ENCODE results near the gene KIFC3. TPM values are rescaled to one million over a fixed set of nuclear protein-coding genes. Genes with fewer than 3 reads are reported as not detected.

The KIFC3 gene
- total and polyA plus RNA-seq, 7 donors, result 3.1 to 17.8 (median 6.6) TPM

DNA sequence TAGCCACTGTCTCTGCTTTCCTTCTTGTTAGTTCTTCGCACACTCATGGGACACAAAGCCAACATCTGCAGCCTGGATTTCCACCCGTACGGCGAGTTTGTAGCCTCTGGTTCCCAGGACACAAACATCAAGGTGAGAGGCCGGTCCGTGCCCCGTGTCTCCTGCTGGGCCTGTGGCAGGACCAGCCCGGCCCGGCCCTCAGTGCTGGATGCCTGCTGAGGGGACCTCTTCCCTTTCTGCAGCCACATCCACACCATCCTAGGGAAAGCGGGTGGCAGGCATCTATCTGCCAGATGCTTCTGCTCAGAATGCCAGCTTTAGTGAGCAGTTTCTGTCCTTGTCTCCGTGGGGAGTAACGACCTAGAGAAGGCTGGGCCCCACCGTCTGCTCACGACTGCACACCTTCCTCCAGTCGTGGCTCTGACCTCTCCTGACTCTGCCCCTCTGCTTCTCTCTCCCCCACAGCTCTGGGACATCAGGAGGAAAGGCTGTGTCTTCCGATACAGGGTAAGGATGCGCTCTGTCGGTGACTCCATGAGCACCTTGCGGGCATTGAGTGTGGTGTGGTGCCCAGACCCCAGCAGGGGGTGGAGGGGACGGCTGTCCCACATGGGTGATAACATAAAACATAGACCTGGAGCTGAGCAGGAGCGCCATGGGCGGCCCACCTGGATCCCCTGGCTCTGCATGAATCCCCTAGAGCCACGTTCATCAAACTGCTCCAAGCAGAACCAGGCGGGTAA lies 51.3 kb downstream of the KIFC3 start:
- TF ChIP-seq, protein P1, sequence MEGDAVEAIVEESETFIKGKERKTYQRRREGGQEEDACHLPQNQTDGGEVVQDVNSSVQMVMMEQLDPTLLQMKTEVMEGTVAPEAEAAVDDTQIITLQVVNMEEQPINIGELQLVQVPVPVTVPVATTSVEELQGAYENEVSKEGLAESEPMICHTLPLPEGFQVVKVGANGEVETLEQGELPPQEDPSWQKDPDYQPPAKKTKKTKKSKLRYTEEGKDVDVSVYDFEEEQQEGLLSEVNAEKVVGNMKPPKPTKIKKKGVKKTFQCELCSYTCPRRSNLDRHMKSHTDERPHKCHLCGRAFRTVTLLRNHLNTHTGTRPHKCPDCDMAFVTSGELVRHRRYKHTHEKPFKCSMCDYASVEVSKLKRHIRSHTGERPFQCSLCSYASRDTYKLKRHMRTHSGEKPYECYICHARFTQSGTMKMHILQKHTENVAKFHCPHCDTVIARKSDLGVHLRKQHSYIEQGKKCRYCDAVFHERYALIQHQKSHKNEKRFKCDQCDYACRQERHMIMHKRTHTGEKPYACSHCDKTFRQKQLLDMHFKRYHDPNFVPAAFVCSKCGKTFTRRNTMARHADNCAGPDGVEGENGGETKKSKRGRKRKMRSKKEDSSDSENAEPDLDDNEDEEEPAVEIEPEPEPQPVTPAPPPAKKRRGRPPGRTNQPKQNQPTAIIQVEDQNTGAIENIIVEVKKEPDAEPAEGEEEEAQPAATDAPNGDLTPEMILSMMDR (IDR thresholded peaks at IDR 0.05), result no peak
- peaks cover 0 to 42% of the 10 kb centered on the region in 2 donors for H3K36me3 ChIP-seq (ENCODE audit: insufficient read depth in 1 of 2, low read depth in 1 of 2)
- H3K9me3 ChIP-seq, result no peaks in the 10 kb centered on the region
- WGBS, 3 donors, result 90 to 94% (median 90%) methylated on average over 24 of the region's 24 CpGs
- H3K27ac ChIP-seq, result no peak overlapping the region
- H3K4me1 ChIP-seq, result no peaks in the 10 kb centered on the region
- DNase-seq, result peak in 1 of 2 donors; percentile 41
- ATAC-seq, result no peak
- H3K27me3 ChIP-seq (ENCODE audit: insufficient read depth in 3 of 3, low read length in 2 of 3), result no peaks in the 10 kb centered on the region
- intact Hi-C loops (cut with DNase I), result loop anchor here in 1 of 2 donors (10.0 kb wide), 1 partner anchor 254 kb away; the partner anchor contains the start of genes USB1 and ZNF319
- H3K4me3 ChIP-seq, result no peak overlapping the region

DNA sequence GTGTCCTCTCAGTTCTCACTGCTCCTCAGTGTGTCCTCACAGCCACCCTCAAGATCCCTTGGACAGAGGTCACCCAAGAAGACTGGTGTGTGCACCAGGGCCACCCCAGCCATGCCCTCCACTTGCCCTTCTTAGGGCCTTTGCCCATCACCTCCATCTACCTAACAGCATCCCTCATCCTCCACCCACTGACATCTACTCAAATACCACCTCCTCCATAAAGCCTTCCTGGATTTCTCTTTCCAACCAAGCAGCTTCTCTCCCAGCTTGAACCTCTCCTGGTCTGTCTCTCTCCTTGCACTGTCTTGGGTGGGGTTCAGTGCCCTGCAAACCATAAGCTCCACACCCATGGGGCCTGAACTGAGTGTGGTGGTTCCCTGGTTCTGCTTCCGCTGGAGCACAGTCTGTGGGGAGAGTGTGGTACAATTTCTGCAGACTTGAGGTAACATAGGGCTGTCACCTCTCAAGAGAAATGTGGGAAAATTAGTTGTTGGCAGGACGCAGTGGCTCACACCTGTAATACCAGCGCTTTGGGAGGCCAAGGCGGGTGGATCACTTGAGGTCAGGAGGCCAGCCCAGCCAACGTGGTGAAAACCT lies 52.3 kb downstream of the KIFC3 start:
- WGBS, 3 donors, result 87 to 88% (median 88%) methylated on average over 5 of the region's 5 CpGs
- Histone ChIP-seq H3K27ac (no peak overlapping the region), H3K36me3 (ENCODE audit: insufficient read depth in 1 of 2, low read depth in 1 of 2) (peaks cover 0 to 33% of the 10 kb centered on the region in 2 donors), H3K9me3 (no peaks in the 10 kb centered on the region), H3K4me1 (no peaks in the 10 kb centered on the region), H3K4me3 (no peak overlapping the region), H3K27me3 (ENCODE audit: insufficient read depth in 3 of 3, low read length in 2 of 3) (no peaks in the 10 kb centered on the region)
- TF ChIP-seq, protein P1 (IDR thresholded peaks at IDR 0.05), result no peak
- ATAC-seq (no peak), DNase-seq (peak in 1 of 2 donors; percentile 33)
- intact Hi-C loops (cut with DNase I), result loop anchor here in 1 of 2 donors (10.0 kb wide), 1 partner anchor 255 kb away; the partner anchor contains the start of genes USB1 and ZNF319

DNA sequence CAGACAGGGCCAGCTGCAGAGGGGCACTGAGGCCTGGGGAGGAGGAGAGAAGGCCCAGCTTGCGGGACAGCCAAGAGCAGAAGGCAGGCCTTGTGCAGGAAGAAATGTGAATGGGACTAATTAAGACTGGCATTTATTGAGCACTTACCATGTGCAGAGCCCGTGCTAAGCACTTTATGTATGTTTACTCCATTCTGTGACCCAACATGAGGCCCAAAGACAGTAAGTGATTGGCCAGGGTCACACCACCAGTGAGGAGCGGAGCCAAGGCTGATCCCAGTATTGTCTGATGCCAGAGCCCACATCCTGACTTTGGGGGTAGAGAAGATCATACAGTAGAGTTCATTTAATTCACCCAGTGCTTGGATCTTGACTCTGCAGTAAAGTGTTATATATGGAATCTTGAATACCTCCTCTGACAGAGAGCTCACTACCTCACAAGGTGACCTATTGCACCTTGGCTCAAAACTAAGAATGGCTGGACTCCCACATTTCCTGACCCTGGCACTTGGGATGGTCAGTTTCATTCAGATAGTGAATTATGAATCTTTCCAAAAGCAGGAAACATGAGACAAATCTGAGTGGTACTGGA lies 53.1 kb downstream of the KIFC3 start:
- Histone ChIP-seq H3K4me1 (no peaks in the 10 kb centered on the region), H3K27me3 (ENCODE audit: insufficient read depth in 3 of 3, low read length in 2 of 3) (no peaks in the 10 kb centered on the region), H3K4me3 (no peak overlapping the region), H3K27ac (no peak overlapping the region), H3K36me3 (ENCODE audit: insufficient read depth in 1 of 2, low read depth in 1 of 2) (peaks cover 0 to 40% of the 10 kb centered on the region in 2 donors), H3K9me3 (no peaks in the 10 kb centered on the region)
- DNase-seq (peak in 1 of 2 donors; percentile 6), ATAC-seq (no peak)
- intact Hi-C loops (cut with DNase I), result no loop called here
- TF ChIP-seq, protein P1 (IDR thresholded peaks at IDR 0.05), result no peak
- 91 to 97% (median 95%) methylated on average over 3 of the region's 3 CpGs for WGBS, 3 donors

DNA sequence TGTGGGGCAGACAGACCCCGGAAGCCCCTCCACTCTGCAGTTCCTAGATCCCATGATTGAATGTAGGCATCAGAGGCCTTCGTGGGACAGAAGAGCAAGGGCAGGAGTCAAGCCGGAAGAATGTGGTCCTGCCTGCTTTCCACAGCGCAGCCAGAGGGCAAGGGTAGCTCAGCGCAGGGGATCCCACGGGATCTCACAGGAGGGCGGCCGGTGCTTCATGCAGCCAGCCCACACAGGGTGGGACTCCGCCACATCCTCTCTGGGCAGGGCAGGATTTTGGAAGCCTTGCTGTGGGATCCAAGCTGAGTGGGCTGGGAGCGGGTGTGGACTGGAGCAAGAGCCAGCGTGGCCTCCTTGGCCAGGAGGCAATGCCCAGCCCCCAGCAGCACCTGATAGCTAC lies 53.7 kb downstream of the KIFC3 start:
- ATAC-seq, result no peak
- Histone ChIP-seq H3K4me1 (no peaks in the 10 kb centered on the region), H3K36me3 (ENCODE audit: insufficient read depth in 1 of 2, low read depth in 1 of 2) (peaks cover 0 to 39% of the 10 kb centered on the region in 2 donors), H3K4me3 (no peak overlapping the region), H3K27me3 (ENCODE audit: insufficient read depth in 3 of 3, low read length in 2 of 3) (no peaks in the 10 kb centered on the region), H3K9me3 (no peaks in the 10 kb centered on the region), H3K27ac (no peak overlapping the region)
- DNase-seq, result peak in 1 of 2 donors; percentile 11
- intact Hi-C loops (cut with DNase I), result no loop called here
- TF ChIP-seq, protein P1 (IDR thresholded peaks at IDR 0.05), result no peak
- WGBS, 3 donors, result 81 to 85% (median 81%) methylated on average over 11 of the region's 11 CpGs
